Measurements from ENCODE around the gene CALML3.

CALML3 gene

DNA sequence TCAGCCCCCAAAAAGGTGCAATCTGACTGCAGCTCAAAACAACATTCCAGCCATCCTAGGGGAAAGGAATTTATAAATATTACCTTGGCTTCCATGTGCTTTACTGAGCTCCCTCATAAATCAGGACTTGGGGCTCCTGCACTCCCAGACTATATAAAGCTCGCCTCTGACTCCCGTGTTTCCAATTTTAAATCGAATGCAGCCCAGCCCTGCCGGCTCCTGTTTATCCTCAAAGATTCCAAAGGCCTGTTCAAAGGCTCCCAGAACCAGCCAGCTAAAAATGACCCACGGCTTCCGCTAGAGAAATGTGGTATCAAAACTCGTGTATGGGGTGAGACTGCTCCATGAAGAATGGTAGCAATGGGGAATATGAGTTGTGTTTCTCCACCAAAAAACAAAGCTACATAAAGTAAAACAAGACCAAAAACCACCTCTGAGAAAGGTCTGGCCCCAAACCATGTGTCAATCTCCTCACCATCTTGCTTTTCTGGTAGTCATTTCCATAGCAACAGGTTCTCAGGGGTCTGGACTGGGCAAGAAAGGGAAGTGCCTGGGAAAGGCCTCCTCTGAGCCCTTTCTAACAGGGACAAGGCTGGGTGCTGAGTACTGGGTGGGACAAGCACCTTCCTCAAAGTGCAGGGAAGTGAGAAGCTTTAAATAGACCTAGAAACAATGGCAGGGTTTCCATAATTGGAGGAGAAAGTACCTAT is 5.1 kb downstream of the CALML3 start:
- FAIRE-seq (no peak), DNase-seq (ENCODE audit: insufficient read length, low spot score) (no peak)
- TF ChIP-seq, protein P1, sequence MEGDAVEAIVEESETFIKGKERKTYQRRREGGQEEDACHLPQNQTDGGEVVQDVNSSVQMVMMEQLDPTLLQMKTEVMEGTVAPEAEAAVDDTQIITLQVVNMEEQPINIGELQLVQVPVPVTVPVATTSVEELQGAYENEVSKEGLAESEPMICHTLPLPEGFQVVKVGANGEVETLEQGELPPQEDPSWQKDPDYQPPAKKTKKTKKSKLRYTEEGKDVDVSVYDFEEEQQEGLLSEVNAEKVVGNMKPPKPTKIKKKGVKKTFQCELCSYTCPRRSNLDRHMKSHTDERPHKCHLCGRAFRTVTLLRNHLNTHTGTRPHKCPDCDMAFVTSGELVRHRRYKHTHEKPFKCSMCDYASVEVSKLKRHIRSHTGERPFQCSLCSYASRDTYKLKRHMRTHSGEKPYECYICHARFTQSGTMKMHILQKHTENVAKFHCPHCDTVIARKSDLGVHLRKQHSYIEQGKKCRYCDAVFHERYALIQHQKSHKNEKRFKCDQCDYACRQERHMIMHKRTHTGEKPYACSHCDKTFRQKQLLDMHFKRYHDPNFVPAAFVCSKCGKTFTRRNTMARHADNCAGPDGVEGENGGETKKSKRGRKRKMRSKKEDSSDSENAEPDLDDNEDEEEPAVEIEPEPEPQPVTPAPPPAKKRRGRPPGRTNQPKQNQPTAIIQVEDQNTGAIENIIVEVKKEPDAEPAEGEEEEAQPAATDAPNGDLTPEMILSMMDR (IDR thresholded peaks at IDR 0.05; ENCODE audit: insufficient read depth, missing control alignments): no peak

- TF ChIP-seq, protein P1 (IDR thresholded peaks at IDR 0.05; ENCODE audit: insufficient read depth, missing control alignments): no peak
- FAIRE-seq (no peak), DNase-seq (ENCODE audit: insufficient read length, low spot score) (no peak)
Observed at GRCh38 chr10:5530412-5530806, 5.6 kb downstream of the CALML3 start.

DNA sequence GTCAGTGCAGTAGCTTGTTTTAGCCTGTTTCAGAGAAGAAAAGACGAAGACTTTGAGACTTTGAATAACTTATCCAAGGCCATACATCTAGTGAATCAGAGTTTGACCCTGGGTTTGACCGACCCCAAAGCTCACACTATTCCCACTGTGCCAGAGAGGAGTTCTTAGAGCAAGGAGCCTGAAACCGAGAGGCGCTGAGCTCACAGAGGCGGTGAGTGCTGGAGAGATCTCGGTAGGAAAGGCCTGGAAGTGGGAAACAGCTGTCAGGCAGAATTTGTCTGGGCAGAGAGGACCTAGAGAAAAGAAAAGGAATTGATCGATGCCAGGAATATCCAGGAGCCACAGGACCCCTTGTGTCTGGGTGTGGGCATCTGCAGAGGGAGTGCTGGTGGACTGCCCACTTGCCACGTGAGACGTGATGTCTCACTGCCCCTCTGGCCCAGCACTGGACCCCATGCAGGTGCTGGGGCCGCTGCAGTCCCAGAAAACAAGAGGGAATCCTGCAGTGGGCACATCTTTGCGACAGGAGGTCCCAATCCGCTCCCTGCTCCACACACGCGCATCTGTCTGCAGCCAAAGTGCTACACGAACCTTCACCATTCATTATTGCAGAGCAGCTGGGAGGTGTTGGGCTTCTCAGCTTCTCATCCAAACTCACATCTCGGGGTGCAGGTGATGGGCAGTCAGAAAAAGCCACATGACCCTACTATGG is 6.2 kb downstream of the CALML3 start:
- TF ChIP-seq, protein P1 (IDR thresholded peaks at IDR 0.05; ENCODE audit: insufficient read depth, missing control alignments): no peak
- DNase-seq (ENCODE audit: insufficient read length, low spot score) (no peak), FAIRE-seq (no peak)

DNA sequence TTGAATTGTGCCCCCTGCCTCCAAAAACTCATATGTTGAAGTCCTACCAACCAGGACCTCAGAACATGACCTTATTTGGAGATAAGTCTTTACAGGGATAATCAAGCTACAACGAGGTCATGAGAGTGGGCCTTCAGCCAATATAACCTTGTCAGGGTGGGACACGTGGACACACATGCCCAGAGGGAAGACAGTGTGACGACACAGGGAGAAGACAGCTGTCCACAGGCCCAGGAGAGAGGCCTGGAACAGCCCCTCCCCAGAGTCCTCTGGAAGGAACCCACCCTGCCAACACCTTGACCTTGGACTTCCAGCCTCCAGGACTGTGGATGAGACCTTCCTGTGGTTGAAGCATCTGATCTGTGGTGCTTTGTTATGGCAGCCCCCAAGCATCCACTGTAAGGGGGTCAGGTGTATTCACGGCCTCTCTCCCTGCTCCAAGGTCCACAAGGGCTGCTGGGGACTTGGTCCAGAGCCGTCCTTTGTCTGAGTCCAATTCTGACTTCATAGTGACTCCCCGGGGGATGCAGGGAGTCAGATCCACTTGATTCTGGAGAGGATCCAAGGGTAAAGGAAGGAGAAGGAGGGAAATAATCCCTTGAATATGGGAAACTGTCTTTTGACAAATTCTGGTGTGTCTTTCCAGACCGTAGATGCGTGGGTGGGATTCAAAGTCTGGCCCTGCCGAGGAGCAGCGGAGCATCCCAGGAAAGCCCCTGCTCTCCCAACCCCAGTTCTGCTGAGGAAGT is 7.0 kb downstream of the CALML3 start:
- TF ChIP-seq, protein P1 (IDR thresholded peaks at IDR 0.05; ENCODE audit: insufficient read depth, missing control alignments): no peak
- DNase-seq (ENCODE audit: insufficient read length, low spot score) (no peak), FAIRE-seq (no peak)

- no peak for FAIRE-seq
- DNase-seq (ENCODE audit: insufficient read length, low spot score): no peak
- TF ChIP-seq, protein P1 (IDR thresholded peaks at IDR 0.05; ENCODE audit: insufficient read depth, missing control alignments): no peak
Observed at GRCh38 chr10:5532307-5532605, 7.5 kb downstream of the CALML3 start.

DNA sequence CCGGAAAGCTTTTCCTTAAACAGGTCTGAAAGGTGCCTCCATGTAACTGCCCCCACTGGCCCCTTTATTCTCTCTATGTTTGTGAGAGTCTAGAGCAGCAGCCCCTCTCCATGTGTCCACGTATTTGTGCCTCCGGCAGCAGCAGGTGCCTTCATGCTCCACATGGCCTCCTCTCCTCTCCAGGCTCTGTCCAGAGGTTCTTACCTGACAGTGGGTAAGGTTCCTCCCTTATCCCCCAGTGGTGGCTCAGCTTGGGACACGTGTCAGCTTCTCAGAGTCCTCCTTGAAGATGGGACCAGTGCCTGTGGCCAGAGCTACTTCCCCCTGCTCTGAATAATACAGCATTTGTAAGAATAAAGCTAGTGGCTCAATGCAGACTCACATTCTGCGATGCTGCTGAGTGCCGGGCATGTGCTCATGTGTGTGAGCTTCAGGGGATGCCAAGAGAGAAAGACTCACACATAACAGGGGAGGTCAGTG is 7.9 kb downstream of the CALML3 start:
- TF ChIP-seq, protein P1 (IDR thresholded peaks at IDR 0.05; ENCODE audit: insufficient read depth, missing control alignments): no peak
- FAIRE-seq (no peak), DNase-seq (ENCODE audit: insufficient read length, low spot score) (no peak)

Data from D721Med (cell line).